SIG-M5 treated with dmso at 0.1 percent for 504 hours (cell line): ENCODE data around the gene PLCB4.
A peak's percentile ranks its signal among the peaks of the same experiment; 100 is the strongest.

Source experiments
- DNase-seq: peaks from one replicate; lab custom pipeline; 2025; ENCODE audit not compliant: unreplicated experiment; lab: John Stamatoyannopoulos, UW

The PLCB4 gene

GRCh38 chr20:9212735-9213134 is 143.8 kb downstream of the PLCB4 start:
- DNase-seq = no peak

- no peak for DNase-seq
Observed at GRCh38 chr20:9214685-9215084, 145.8 kb downstream of the PLCB4 start.

- peak; percentile 29 for DNase-seq
Observed at GRCh38 chr20:9215539-9215938, 146.7 kb downstream of the PLCB4 start.

GRCh38 chr20:9218531-9218961 is 149.7 kb downstream of the PLCB4 start:
- no peak for DNase-seq

GRCh38 chr20:9220874-9221547 is 152.1 kb downstream of the PLCB4 start:
- DNase-seq = no peak

GRCh38 chr20:9223296-9223695 is 154.4 kb downstream of the PLCB4 start:
- no peak for DNase-seq

- no peak for DNase-seq
Observed at GRCh38 chr20:9225879-9226278, 157.0 kb downstream of the PLCB4 start.

- no peak for DNase-seq
Observed at GRCh38 chr20:9227896-9228615, 159.2 kb downstream of the PLCB4 start.

GRCh38 chr20:9228774-9229450 is 160.0 kb downstream of the PLCB4 start:
- DNase-seq = no peak

GRCh38 chr20:9230406-9230805 is 161.5 kb downstream of the PLCB4 start:
- no peak for DNase-seq

- no peak for DNase-seq
Observed at GRCh38 chr20:9233804-9234203, 164.9 kb downstream of the PLCB4 start.

- DNase-seq = no peak
Observed at GRCh38 chr20:9235518-9235917, 166.6 kb downstream of the PLCB4 start.

- DNase-seq = no peak
Observed at GRCh38 chr20:9236458-9236857, 167.6 kb downstream of the PLCB4 start.

- no peak for DNase-seq
Observed at GRCh38 chr20:9241232-9241692, 172.4 kb downstream of the PLCB4 start.

GRCh38 chr20:9241721-9242427 is 173.0 kb downstream of the PLCB4 start:
- no peak for DNase-seq

GRCh38 chr20:9243986-9244385 is 175.1 kb downstream of the PLCB4 start:
- DNase-seq = no peak

GRCh38 chr20:9244811-9245210 is 175.9 kb downstream of the PLCB4 start:
- no peak for DNase-seq

GRCh38 chr20:9246731-9247130 is 177.8 kb downstream of the PLCB4 start:
- DNase-seq = no peak

- no peak for DNase-seq
Observed at GRCh38 chr20:9250511-9250910, 181.6 kb downstream of the PLCB4 start.

GRCh38 chr20:9253006-9253539 is 184.2 kb downstream of the PLCB4 start:
- DNase-seq = no peak

- DNase-seq = no peak
Observed at GRCh38 chr20:9255171-9255570, 186.3 kb downstream of the PLCB4 start.
